GM06990 (cell line): Measurements from ENCODE around the gene ZNF592.

Experiments used
- DNase-seq: peaks from one replicate; pipeline ENCODE4 v3.0.0-alpha.2; 2011; ENCODE audit not compliant: insufficient read length; ENCODE audit errors: extremely low read depth
- H3K27me3 ChIP-seq: replicated peaks from 2 replicates; pipeline ENCODE4 v1.6.0; 2011; ENCODE audit warnings: low read length; ENCODE audit not compliant: control insufficient read depth, insufficient read depth
- H3K36me3 ChIP-seq: 2 replicates; pipeline ENCODE4 v1.5.1; 2011; ENCODE audit warnings: low read length; ENCODE audit not compliant: control insufficient read depth, insufficient read depth
- H3K4me3 ChIP-seq: replicated peaks from 2 replicates; pipeline ENCODE4 v1.5.1; 2011; ENCODE audit warnings: low read depth, mild to moderate bottlenecking, control low read depth, low read length
- TF ChIP-seq, protein P1 (sequence below): IDR thresholded peaks from 2 replicates; pipeline ENCODE4 v1.5.1; 2011; ENCODE audit warnings: low read length, control low read depth, mild to moderate bottlenecking, inconsistent platforms; ENCODE audit not compliant: insufficient read depth, poor library complexity, severe bottlenecking

ZNF592 gene

GRCh38 chr15:84736375-84736774 is 12.0 kb upstream of the ZNF592 start:
- H3K36me3 ChIP-seq = no peaks in the 10 kb centered on the region
- peak; percentile 84 for DNase-seq
- TF ChIP-seq, protein P1, sequence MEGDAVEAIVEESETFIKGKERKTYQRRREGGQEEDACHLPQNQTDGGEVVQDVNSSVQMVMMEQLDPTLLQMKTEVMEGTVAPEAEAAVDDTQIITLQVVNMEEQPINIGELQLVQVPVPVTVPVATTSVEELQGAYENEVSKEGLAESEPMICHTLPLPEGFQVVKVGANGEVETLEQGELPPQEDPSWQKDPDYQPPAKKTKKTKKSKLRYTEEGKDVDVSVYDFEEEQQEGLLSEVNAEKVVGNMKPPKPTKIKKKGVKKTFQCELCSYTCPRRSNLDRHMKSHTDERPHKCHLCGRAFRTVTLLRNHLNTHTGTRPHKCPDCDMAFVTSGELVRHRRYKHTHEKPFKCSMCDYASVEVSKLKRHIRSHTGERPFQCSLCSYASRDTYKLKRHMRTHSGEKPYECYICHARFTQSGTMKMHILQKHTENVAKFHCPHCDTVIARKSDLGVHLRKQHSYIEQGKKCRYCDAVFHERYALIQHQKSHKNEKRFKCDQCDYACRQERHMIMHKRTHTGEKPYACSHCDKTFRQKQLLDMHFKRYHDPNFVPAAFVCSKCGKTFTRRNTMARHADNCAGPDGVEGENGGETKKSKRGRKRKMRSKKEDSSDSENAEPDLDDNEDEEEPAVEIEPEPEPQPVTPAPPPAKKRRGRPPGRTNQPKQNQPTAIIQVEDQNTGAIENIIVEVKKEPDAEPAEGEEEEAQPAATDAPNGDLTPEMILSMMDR = no peak
- H3K27me3 ChIP-seq = no peaks in the 10 kb centered on the region
- no peak overlapping the region for H3K4me3 ChIP-seq

GRCh38 chr15:84737005-84737404 is 11.4 kb upstream of the ZNF592 start:
- Histone ChIP-seq H3K4me3 (no peak overlapping the region), H3K36me3 (no peaks in the 10 kb centered on the region), H3K27me3 (no peaks in the 10 kb centered on the region)
- TF ChIP-seq, protein P1 = no peak
- DNase-seq = no peak

DNA sequence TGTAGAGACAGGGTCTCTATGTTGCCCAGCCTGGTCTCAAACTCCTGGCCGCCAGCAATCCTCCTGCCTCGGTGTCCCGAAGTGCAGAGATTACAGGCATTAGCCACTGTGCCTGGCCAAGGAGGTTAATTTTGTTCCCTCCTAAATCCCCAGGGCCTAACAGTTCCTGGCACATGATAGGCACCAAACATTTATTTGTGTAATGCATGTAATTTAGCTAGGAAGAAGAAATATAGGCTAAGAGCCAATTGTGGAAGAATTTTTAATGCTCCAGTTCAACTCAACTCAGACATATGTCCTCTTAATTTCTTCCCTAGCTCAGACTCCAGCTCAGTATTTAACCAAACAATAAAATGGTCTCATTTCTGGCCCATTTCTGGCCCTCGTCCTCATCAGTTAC is 7.7 kb upstream of the ZNF592 start:
- Histone ChIP-seq H3K36me3 (no peaks in the 10 kb centered on the region), H3K4me3 (no peak overlapping the region), H3K27me3 (no peaks in the 10 kb centered on the region)
- TF ChIP-seq, protein P1 = no peak
- DNase-seq = no peak

GRCh38 chr15:84741121-84741520 is 7.3 kb upstream of the ZNF592 start:
- TF ChIP-seq, protein P1 = no peak

GRCh38 chr15:84747416-84748273 is 747 bp upstream of the ZNF592 start:
- TF ChIP-seq, protein P1 = peak; percentile 20
- Histone ChIP-seq H3K36me3 (no peaks in the 10 kb centered on the region), H3K27me3 (no peaks in the 10 kb centered on the region), H3K4me3 (peak overlapping the region; percentile 79)
- peak; percentile 83 for DNase-seq

More at GRCh38 chr15:84741121-84741520, 7.3 kb upstream of the ZNF592 start:
- no peak for DNase-seq
- H3K36me3 ChIP-seq = no peaks in the 10 kb centered on the region
- no peaks in the 10 kb centered on the region for H3K27me3 ChIP-seq
- H3K4me3 ChIP-seq = no peak overlapping the region
